Measurements from ENCODE around the gene DSTN.

- no peak for TF ChIP-seq CTCF (IDR thresholded peaks at IDR 0.05; ENCODE audit: insufficient read depth, low read length)
- no peak for TF ChIP-seq GABPA (IDR thresholded peaks at IDR 0.05; ENCODE audit: low read depth)
Measured at GRCh38 chr20:17651760-17652388, 82.0 kb downstream of the DSTN start.

Measured in HL-60 (cell line).